ENCODE measurements around the gene STRBP. TPM values are rescaled to one million over a fixed set of nuclear protein-coding genes. Genes with fewer than 3 reads are reported as not detected.

STRBP gene
- total RNA-seq, 2 donors from 2014 or later, result 77.2 to 83.3 TPM

DNA sequence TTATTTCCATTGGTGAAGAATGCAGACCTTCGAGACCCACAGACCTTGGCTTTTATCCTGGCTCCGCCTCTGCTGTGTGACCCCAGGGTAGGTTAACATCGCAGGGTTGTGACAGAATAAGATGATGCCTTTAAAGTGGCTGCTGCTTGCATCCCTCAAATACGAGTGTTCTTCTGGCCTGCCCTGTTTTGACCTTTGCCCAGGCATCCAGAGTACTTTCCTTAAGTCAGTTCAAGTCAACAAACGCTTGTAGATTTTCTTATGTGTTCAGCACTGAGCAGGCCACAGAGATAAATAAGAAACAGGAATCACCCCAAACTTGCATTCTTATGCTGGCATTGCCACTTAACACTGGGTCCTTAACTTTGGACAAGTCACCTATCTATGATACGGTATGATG lies 184.7 kb downstream of the STRBP start:
- Histone ChIP-seq H3K9ac (ENCODE audit: extremely low read depth, low read length, poor library complexity, severe bottlenecking) (no peak overlapping the region), H3K27me3 (ENCODE audit: control insufficient read depth, insufficient read depth, low read length, poor library complexity, severe bottlenecking) (no peaks in the 10 kb centered on the region), H3K4me1 (ENCODE audit: control insufficient read depth, insufficient read depth, low read length) (peaks cover 9% of the 10 kb centered on the region), H3K36me3 (ENCODE audit: control insufficient read depth, insufficient read depth, low read length) (peaks cover 70% of the 10 kb centered on the region), H3K4me3 (ENCODE audit: low read length) (no peak overlapping the region), H3K27ac (ENCODE audit: low read depth, low read length) (no peak overlapping the region), H3K9me3 (ENCODE audit: control insufficient read depth, low read length) (no peaks in the 10 kb centered on the region)
- Mint-ChIP-seq H3K4me1 (peaks cover 17% of the 10 kb centered on the region), H3K36me3 (ENCODE audit: low read depth) (peaks cover 69% of the 10 kb centered on the region), H3K9me3 (no peaks in the 10 kb centered on the region), H3K27ac (no peak overlapping the region), H3K27me3 (ENCODE audit: insufficient read depth) (no peaks in the 10 kb centered on the region), H3K4me3 (no peak overlapping the region)
- TF ChIP-seq, protein P1, sequence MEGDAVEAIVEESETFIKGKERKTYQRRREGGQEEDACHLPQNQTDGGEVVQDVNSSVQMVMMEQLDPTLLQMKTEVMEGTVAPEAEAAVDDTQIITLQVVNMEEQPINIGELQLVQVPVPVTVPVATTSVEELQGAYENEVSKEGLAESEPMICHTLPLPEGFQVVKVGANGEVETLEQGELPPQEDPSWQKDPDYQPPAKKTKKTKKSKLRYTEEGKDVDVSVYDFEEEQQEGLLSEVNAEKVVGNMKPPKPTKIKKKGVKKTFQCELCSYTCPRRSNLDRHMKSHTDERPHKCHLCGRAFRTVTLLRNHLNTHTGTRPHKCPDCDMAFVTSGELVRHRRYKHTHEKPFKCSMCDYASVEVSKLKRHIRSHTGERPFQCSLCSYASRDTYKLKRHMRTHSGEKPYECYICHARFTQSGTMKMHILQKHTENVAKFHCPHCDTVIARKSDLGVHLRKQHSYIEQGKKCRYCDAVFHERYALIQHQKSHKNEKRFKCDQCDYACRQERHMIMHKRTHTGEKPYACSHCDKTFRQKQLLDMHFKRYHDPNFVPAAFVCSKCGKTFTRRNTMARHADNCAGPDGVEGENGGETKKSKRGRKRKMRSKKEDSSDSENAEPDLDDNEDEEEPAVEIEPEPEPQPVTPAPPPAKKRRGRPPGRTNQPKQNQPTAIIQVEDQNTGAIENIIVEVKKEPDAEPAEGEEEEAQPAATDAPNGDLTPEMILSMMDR (conservative IDR thresholded peaks at IDR 0.05), result no peak
- no peak for DNase-seq
- WGBS, 2 experiments (ENCODE audit: insufficient coverage in 1 of 2, insufficient read length in 1 of 2), result 92 to 93% methylated on average over 6 of the region's 6 CpGs

DNA sequence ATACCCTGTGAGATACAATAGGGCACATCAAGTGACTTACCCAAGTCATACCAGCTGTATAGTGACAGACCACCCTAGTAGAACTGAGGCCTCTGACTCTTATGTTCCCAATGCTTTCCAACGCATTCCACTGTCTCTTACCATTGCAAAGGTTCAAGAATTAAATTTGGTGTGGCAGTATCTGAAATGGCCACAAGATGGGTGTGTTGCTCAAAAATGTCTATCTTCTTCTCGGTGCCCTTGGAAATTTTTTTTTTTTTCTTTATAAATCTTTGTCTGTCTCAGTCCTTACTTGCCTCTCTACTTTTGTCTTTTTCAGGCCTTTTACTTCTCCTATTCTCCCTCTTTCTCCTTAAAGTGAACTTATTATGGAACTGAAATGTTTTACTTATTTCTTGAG lies 186.6 kb downstream of the STRBP start:
- Mint-ChIP-seq H3K9me3 (no peaks in the 10 kb centered on the region), H3K27me3 (ENCODE audit: insufficient read depth) (peaks cover 3% of the 10 kb centered on the region), H3K36me3 (ENCODE audit: low read depth) (peaks cover 74% of the 10 kb centered on the region), H3K4me3 (no peak overlapping the region), H3K4me1 (peaks cover 17% of the 10 kb centered on the region), H3K27ac (no peak overlapping the region)
- H3K9me3 ChIP-seq (ENCODE audit: control insufficient read depth, low read length), result no peaks in the 10 kb centered on the region
- no peak overlapping the region for H3K4me3 ChIP-seq (ENCODE audit: low read length)
- 91% methylated on average over 2 of the region's 2 CpGs; no CpG with 5 or more reads in 1 of the 2 experiments for WGBS, 2 experiments (ENCODE audit: insufficient coverage in 1 of 2, insufficient read length in 1 of 2)
- H3K9ac ChIP-seq (ENCODE audit: extremely low read depth, low read length, poor library complexity, severe bottlenecking), result no peak overlapping the region
- H3K36me3 ChIP-seq (ENCODE audit: control insufficient read depth, insufficient read depth, low read length), result peaks cover 74% of the 10 kb centered on the region
- H3K27me3 ChIP-seq (ENCODE audit: control insufficient read depth, insufficient read depth, low read length, poor library complexity, severe bottlenecking), result no peaks in the 10 kb centered on the region
- TF ChIP-seq, protein P1 (conservative IDR thresholded peaks at IDR 0.05), result peak; percentile 79
- DNase-seq, result peak; percentile 68
- H3K4me1 ChIP-seq (ENCODE audit: control insufficient read depth, insufficient read depth, low read length), result peaks cover 9% of the 10 kb centered on the region
- H3K27ac ChIP-seq (ENCODE audit: low read depth, low read length), result no peak overlapping the region

DNA sequence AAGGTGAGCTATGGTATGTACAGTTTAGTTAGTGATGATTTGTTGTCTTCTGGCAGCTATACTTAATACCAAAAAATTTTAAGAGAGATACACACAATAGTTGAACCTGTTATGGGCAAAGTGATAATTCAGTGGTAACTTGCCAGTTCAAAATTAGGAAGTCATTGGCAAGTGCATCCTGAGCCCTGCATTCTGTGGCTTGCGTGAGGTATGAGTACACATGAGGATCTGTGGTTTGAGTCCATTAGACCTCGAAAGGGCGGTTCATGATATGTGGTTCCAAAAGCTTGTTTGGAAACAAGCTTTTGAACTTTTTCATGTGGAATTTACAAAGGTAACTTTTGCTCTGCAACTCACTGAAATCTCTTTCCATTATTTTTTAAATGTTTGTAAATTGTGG lies 187.9 kb downstream of the STRBP start:
- 93 to 100% methylated on average over 3 of the region's 3 CpGs for WGBS, 2 experiments (ENCODE audit: insufficient coverage in 1 of 2, insufficient read length in 1 of 2)

More for the DNA sequence above, 187.9 kb downstream of the STRBP start:
- no peaks in the 10 kb centered on the region for H3K9me3 Mint-ChIP-seq
- peaks cover 22% of the 10 kb centered on the region for H3K4me1 Mint-ChIP-seq
- no peak overlapping the region for H3K4me3 ChIP-seq (ENCODE audit: low read length)
- peaks cover 65% of the 10 kb centered on the region for H3K36me3 ChIP-seq (ENCODE audit: control insufficient read depth, insufficient read depth, low read length)
- no peak overlapping the region for H3K27ac ChIP-seq (ENCODE audit: low read depth, low read length)
- no peak overlapping the region for H3K9ac ChIP-seq (ENCODE audit: extremely low read depth, low read length, poor library complexity, severe bottlenecking)
- TF ChIP-seq, protein P1 (conservative IDR thresholded peaks at IDR 0.05), result no peak
- H3K4me3 Mint-ChIP-seq, result no peak overlapping the region
- peaks cover 3% of the 10 kb centered on the region for H3K27me3 Mint-ChIP-seq (ENCODE audit: insufficient read depth)
- no peak for DNase-seq
- H3K36me3 Mint-ChIP-seq (ENCODE audit: low read depth), result peaks cover 75% of the 10 kb centered on the region
- H3K27ac Mint-ChIP-seq, result no peak overlapping the region
- H3K4me1 ChIP-seq (ENCODE audit: control insufficient read depth, insufficient read depth, low read length), result peaks cover 11% of the 10 kb centered on the region
- H3K27me3 ChIP-seq (ENCODE audit: control insufficient read depth, insufficient read depth, low read length, poor library complexity, severe bottlenecking), result no peaks in the 10 kb centered on the region
- no peaks in the 10 kb centered on the region for H3K9me3 ChIP-seq (ENCODE audit: control insufficient read depth, low read length)
